ENCODE results near the gene SMPDL3B.
A peak's percentile ranks its signal among the peaks of the same experiment; 100 is the strongest.

The SMPDL3B gene

GRCh38 chr1:27934818-27935549 is at the start of gene SMPDL3B:
Gene SMPDL3B (plus strand): TSS chr1:27935000. CDS start chr1:27935184, 184 bp downstream.
- ATAC-seq (peak; percentile 59), DNase-seq (peak; percentile 22)

GRCh38 chr1:27885114-27885528 is 49.7 kb upstream of the SMPDL3B start:
- ATAC-seq (no peak), DNase-seq (no peak)

DNA sequence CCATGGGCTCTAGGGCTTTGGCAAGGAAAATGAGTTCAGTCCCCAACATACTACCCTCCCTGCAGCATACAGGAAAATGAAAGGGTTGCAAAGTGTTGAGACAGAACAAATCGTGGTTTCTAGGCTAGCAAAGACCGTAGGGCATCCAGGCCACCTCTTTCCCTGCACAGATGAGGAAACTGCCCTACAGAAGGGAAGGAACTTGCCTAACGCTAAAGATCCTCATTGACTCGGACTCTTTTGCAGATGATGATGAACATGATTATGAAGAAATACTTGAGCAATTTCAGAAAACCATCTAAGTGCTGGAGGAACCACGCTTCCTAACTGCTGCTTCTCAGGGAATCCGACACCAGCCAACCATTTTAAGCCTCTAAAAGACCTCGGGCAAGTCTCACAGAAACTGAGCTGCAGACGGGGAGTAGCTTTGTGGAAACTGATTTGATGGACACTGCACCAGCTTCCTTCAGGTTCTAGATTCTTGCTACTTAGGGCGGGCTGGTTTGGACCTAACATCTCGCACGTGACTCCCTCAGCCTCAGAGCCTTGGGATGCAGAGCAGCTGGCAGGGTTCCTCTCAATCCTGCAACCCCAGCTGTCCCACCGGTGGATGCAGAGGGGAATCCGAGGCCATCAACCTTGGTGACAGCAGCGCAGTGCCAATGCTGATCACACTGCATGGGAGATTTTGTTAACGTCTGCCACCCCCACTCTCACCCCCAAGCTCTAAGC is 49.0 kb upstream of the SMPDL3B start:
- ATAC-seq (no peak), DNase-seq (no peak)

DNA sequence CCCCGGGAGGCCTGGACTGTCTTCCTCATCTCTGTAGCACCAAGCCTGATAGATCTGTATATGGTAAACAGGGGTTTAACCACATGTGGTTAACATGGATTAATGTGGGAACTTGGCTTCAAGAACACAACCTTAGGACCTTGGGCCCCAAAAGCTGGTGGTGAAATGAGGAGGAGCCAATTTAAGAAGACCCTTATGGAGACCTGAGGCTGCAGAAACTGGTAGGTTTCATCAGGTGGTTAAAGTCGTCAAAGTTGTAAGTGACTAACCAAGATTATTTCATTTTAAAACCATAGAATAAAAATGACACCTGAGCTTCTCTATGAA is 48.5 kb upstream of the SMPDL3B start:
- DNase-seq (no peak), ATAC-seq (no peak)

DNA sequence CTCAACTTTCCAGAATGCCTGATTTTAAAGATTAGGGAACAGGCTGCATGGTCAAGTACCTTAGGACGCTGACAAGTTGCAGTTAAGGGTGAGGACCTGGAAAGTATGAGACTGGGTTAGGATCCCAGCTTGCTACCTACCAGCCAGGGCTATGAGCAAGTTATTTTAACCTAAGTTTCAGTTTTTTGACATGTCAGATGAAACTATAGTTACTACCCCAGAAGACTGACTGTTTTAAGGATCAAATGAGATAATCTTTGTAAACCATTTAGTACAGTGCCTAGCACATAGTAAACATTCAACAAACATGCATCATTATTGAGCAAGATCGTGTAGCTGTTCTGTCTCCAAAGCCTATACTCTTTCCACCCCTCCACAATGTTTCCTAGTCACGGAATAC is 48.1 kb upstream of the SMPDL3B start:
- no peak for ATAC-seq
- no peak for DNase-seq

DNA sequence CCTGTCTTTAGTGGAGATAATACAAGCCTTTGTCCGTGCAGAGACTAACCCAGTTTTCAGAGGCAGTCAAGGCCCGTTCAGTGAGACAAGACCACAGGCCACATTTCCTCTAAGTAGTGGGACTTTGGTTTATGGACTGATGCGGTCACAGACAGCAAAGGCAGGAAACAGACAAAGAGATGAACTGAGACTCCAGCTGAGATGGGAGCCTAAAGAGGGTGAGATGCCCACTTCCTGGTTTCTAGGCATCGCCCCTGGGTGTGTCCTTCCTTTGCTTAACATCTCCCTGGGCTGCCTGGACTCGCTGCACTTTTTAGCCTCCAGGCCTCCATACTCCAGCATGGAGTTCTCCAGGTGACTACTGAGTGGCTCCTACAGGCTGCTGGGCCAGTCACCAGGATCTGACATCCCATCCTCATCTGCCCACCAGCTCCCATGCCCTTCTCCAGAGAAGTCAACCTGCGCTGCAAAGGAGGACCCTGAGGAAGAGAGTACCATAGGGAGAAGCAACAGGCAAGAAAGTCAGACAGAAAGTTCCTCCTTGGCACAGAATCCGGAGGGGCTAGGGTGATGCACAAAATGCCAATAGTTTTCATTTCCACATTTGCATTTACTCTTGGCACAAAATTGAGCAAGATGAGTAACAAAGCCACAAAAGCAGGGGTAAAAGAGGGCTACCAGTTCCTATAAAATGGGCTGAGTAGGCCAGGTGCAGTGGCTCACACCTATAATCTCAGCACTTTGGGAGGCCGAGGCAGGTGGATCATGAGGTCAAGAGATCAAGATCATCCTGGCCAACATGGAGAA is 47.4 kb upstream of the SMPDL3B start:
- ATAC-seq (peak; percentile 56), DNase-seq (peak; percentile 30)

DNA sequence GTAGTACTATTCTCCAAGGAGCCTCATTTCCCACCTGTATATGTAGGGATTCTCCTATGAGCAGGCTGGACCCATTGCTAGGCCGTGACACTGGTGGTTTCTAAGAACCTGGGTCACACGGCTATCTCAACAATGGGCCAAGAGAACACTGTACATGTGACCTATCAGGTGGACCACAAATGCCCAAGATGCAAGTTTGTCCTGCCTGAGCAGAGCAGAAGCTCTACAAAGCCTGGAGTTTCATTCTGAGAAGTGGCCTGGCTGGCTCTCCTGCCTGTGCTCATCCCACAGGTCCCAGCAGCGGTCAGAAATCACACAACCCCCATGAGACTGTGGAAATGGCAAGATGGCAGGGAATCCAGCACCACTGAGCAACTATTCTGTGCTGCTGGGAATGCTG is 45.3 kb upstream of the SMPDL3B start:
- ATAC-seq (no peak), DNase-seq (no peak)

GRCh38 chr1:27891196-27891889 is 43.5 kb upstream of the SMPDL3B start:
- peak; percentile 37 for DNase-seq

GRCh38 chr1:27894521-27894920 is 40.3 kb upstream of the SMPDL3B start:
- DNase-seq (no peak), ATAC-seq (no peak)

More at GRCh38 chr1:27891196-27891889, 43.5 kb upstream of the SMPDL3B start:
- ATAC-seq, result peak; percentile 55

GRCh38 chr1:27906759-27907158 is 28.0 kb upstream of the SMPDL3B start:
- DNase-seq (no peak), ATAC-seq (no peak)

GRCh38 chr1:27912429-27912828 is 22.4 kb upstream of the SMPDL3B start:
- ATAC-seq (no peak), DNase-seq (no peak)

- no peak for ATAC-seq
- no peak for DNase-seq
Observed at GRCh38 chr1:27915082-27915575, 19.7 kb upstream of the SMPDL3B start.

- no peak for DNase-seq
- no peak for ATAC-seq
Observed at GRCh38 chr1:27922272-27922671, 12.5 kb upstream of the SMPDL3B start.

DNA sequence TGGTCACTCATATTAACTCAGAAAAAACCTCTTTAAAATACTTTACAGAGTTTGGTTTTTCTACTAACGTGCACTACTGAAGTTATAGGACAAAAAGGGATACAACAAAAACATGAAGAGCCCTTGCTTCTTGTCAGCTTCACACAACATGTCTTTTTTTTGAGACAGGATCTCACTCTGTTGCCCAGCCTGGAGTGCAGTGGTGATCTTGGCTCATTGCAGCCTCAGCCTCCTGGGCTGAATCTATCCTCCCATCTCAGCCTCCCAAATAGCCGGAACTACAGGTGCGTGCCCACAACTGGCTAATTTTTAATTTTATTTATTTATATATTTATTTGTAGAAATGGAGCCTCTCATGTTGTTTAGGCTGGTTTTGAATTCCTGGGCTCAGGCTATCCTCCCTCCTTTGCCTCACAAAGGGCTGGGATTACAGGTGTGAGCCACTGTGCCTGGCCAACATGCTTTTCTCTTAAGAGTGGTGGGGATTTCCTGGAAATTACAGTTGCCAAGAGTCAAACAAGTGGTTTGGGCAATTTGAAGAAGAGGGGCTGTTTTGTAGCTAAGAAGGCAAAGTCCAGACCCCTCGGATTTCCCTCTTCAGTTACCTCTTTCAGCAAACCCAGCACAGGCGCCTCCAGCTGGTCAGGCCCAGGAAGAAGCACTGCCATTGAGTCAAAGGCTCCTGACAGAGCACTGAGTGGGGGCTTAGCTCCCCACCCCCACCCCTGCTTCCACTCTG is 6.4 kb upstream of the SMPDL3B start:
- DNase-seq, result no peak
- no peak for ATAC-seq

GRCh38 chr1:27931184-27931583 is 3.6 kb upstream of the SMPDL3B start:
- DNase-seq (no peak), ATAC-seq (no peak)

- ATAC-seq, result no peak
- no peak for DNase-seq
Observed at GRCh38 chr1:27931759-27932158, 3.0 kb upstream of the SMPDL3B start.

DNA sequence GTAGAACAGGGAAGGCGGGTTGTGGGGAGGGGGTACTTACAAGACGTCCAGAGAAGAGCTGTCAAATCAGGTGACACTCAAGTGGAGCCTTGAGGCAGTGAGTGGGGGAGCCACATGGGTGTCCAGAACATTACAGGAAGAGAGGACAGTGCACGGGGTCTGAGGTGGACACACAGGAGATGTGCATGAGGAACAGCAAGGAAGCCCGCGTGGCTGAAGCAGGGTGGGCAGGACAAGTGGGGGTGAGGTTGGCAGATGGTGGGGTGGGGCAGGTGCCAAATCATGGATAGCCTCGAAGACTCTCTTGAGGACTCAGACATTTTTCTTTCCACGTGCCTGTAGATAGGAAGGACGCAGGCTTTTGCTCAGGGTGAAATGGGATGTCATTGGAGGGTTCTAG is 921 bp downstream of the SMPDL3B start:
- DNase-seq, result no peak
- no peak for ATAC-seq

DNA sequence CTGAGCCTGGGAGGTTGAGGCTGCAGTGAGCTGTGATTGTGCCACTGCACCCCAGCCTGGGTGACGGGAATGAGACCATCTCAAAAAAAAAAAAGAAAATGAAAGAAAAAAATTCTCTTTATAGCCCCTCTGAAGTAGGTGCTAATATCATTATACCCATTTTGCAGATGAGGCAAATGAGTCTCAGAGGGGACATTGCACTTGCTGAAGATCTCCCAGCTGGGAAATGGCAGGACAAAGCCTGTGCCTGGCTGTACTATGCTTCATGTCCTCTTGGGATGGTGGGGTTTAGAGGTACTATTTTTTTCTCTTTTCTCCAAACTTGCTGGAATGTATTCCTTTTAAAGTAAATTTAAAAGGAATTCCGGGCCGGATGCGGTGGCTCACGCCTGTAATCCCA is 1.6 kb downstream of the SMPDL3B start:
- DNase-seq (no peak), ATAC-seq (no peak)

- no peak for ATAC-seq
Observed at GRCh38 chr1:27937524-27937836, 2.7 kb downstream of the SMPDL3B start.

GRCh38 chr1:27938488-27938887 is 3.7 kb downstream of the SMPDL3B start:
- ATAC-seq (no peak), DNase-seq (no peak)

More at GRCh38 chr1:27937524-27937836, 2.7 kb downstream of the SMPDL3B start:
- DNase-seq, result no peak

- peak; percentile 76 for DNase-seq
- peak; percentile 68 for ATAC-seq
Observed at GRCh38 chr1:27940297-27940696, 5.5 kb downstream of the SMPDL3B start.
